CD4-positive, alpha-beta T cell (primary cell): Measurements from ENCODE around the gene PADI1. TPM values are rescaled to one million over a fixed set of nuclear protein-coding genes. Genes with fewer than 3 reads are reported as not detected.
A peak's percentile ranks its signal among the peaks of the same experiment; 100 is the strongest.

Experiments
- ATAC-seq: fragments of 200-7000 bp; cut with Tn5 transposase; one replicate; pipeline ENCODE4 v1.10.0; 2022; ENCODE audit warnings: mild to moderate bottlenecking; ENCODE audit not compliant: poor library complexity
- CTCF ChIA-PET: fragments of 350-600 bp; sonication (Branson Sonifier 250); formaldehyde crosslinking; loops from one replicate; lab custom pipeline; 2021; ENCODE audit warnings: antibody characterized with exemption, inconsistent platforms; lab: Charles Lee
- POLR2A ChIA-PET: fragments of 350-600 bp; sonication (Branson Sonifier 250); formaldehyde crosslinking; loops from one replicate; lab custom pipeline; 2021; ENCODE audit warnings: antibody characterized with exemption, inconsistent platforms; lab: Charles Lee
- DNase-seq, 14 experiments: peaks; one replicate each; pipeline ENCODE4 v3.0.0-alpha.2; 2013 to 2020; ENCODE audit warnings: mixed read lengths in 2 of 14
- H3K27ac ChIP-seq, 2 donors: one replicate each; pipeline versions ENCODE4 v1.5.1 to v1.7.0; 2013; ENCODE audit warnings: low read length in 2 of 2, low read depth in 1 of 2, mild to moderate bottlenecking in 1 of 2
- H3K27me3 ChIP-seq, 2 experiments: 1 replicate in 1 of 2; 2 replicates in 1 of 2; pipeline versions ENCODE4 v1.6.1 to v1.7.0; 2013; ENCODE audit warnings: low read length in 2 of 2, control low read depth in 1 of 2, mild to moderate bottlenecking in 1 of 2, moderate library complexity in 1 of 2; ENCODE audit not compliant: insufficient read depth in 2 of 2, control insufficient read depth in 1 of 2
- H3K36me3 ChIP-seq: one replicate; pipeline ENCODE4 v1.6.1; 2013; ENCODE audit warnings: low read length, control low read depth; ENCODE audit not compliant: insufficient read depth
- H3K4me1 ChIP-seq: one replicate; pipeline ENCODE4 v1.6.1; 2013; ENCODE audit warnings: low read length, control low read depth; ENCODE audit not compliant: insufficient read depth
- H3K4me3 ChIP-seq: one replicate; pipeline ENCODE4 v1.5.1; 2013; ENCODE audit warnings: mild to moderate bottlenecking, low read length, moderate library complexity
- H3K9me3 ChIP-seq, 2 experiments: 1 replicate in 1 of 2; 2 replicates in 1 of 2; pipeline versions ENCODE4 v1.6.1 to v1.7.0; 2013; ENCODE audit warnings: low read length in 2 of 2, mild to moderate bottlenecking in 2 of 2, control low read depth in 1 of 2, moderate library complexity in 1 of 2; ENCODE audit not compliant: control insufficient read depth in 1 of 2, insufficient read depth in 1 of 2
- H3K27ac Mint-ChIP-seq: one replicate; pipeline ENCODE4 v1.8.0; 2020; ENCODE audit warnings: mixed read lengths
- H3K27me3 Mint-ChIP-seq: one replicate; pipeline ENCODE4 v1.8.0; 2021; ENCODE audit warnings: mixed read lengths
- H3K36me3 Mint-ChIP-seq: one replicate; pipeline ENCODE4 v1.8.0; 2021; ENCODE audit warnings: low read depth, mixed read lengths
- H3K4me1 Mint-ChIP-seq: one replicate; pipeline ENCODE4 v1.8.0; 2021; ENCODE audit warnings: low read depth, mixed read lengths
- H3K4me3 Mint-ChIP-seq: one replicate; pipeline ENCODE4 v1.8.0; 2020; ENCODE audit warnings: mild to moderate bottlenecking, mixed read lengths
- H3K9me3 Mint-ChIP-seq: one replicate; pipeline ENCODE4 v1.8.0; 2020; ENCODE audit warnings: mixed read lengths
- intact Hi-C, 2 experiments: fragments of 100-400 bp; cut with DNase I in 1 of 2; cut with micrococcal nuclease in 1 of 2; formaldehyde crosslinking; loops; one replicate each; pipeline versions ENCODE4 v1.15.1 to v1.9.0; 2023 to 2025; cut with DNase I, micrococcal nuclease
- total RNA-seq, 174 experiments: library from RNA in 2 of 174; stranded (reverse) in 2 of 174; gene quantifications; one replicate each; pipeline ENCODE4 v1.2.3 and lab custom pipeline; 2021 to 2026
- TF ChIP-seq, protein P1 (sequence below): fragments of 200-600 bp; IDR thresholded peaks from one replicate; pipeline ENCODE4 v1.8.0; 2022; ENCODE audit warnings: antibody characterized with exemption, mild to moderate bottlenecking

Gene PADI1
- total RNA-seq, 2 experiments from 2014 or later: not detected

- Histone ChIP-seq H3K36me3 (no peaks in the 10 kb centered on the region), H3K4me3 (no peak overlapping the region), H3K27ac (no peak overlapping the region), H3K9me3 (no peaks in the 10 kb centered on the region), H3K4me1 (no peaks in the 10 kb centered on the region), H3K27me3 (no peaks in the 10 kb centered on the region)
- POLR2A ChIA-PET: no interaction called here
- CTCF ChIA-PET: no interaction called here
- no peaks in the 10 kb centered on the region for H3K27me3 Mint-ChIP-seq
- intact Hi-C loops: no loop called here
- H3K4me3 Mint-ChIP-seq: no peak overlapping the region
- TF ChIP-seq, protein P1, sequence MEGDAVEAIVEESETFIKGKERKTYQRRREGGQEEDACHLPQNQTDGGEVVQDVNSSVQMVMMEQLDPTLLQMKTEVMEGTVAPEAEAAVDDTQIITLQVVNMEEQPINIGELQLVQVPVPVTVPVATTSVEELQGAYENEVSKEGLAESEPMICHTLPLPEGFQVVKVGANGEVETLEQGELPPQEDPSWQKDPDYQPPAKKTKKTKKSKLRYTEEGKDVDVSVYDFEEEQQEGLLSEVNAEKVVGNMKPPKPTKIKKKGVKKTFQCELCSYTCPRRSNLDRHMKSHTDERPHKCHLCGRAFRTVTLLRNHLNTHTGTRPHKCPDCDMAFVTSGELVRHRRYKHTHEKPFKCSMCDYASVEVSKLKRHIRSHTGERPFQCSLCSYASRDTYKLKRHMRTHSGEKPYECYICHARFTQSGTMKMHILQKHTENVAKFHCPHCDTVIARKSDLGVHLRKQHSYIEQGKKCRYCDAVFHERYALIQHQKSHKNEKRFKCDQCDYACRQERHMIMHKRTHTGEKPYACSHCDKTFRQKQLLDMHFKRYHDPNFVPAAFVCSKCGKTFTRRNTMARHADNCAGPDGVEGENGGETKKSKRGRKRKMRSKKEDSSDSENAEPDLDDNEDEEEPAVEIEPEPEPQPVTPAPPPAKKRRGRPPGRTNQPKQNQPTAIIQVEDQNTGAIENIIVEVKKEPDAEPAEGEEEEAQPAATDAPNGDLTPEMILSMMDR: no peak
- no peaks in the 10 kb centered on the region for H3K4me1 Mint-ChIP-seq
- peaks cover under 1% of the 10 kb centered on the region for H3K9me3 Mint-ChIP-seq
- no peak overlapping the region for H3K27ac Mint-ChIP-seq
- ATAC-seq (no peak), DNase-seq (peak in 1 of 14 experiments; percentile 25)
- H3K36me3 Mint-ChIP-seq: no peaks in the 10 kb centered on the region
Observed at GRCh38 chr1:17193222-17194132, 11.5 kb upstream of the PADI1 start.

DNA sequence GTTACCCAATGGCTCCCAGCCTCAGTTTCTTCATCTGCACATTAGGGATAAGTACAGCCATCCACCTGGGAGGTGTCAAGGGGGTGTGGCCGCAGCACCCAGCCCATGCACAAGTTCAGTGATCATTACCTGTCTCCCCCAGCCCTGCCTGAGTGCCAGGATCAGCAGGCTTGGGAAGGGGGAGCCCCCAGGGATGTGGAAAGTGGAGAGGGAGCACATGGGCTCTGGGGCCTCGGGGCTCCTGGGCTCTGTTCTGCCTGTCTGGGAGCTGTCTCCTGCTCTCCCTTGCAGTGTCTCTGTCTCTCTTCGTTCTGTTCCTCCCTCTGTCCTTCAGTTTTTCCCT, 10.8 kb upstream of the PADI1 start:
- no peaks in the 10 kb centered on the region for H3K36me3 Mint-ChIP-seq

GRCh38 chr1:17194615-17195528, 10.1 kb upstream of the PADI1 start:
- Mint-ChIP-seq H3K27me3 (no peaks in the 10 kb centered on the region), H3K9me3 (no peaks in the 10 kb centered on the region), H3K4me1 (peaks cover 6% of the 10 kb centered on the region), H3K27ac (no peak overlapping the region), H3K36me3 (no peaks in the 10 kb centered on the region), H3K4me3 (no peak overlapping the region)
- Histone ChIP-seq H3K4me1 (no peaks in the 10 kb centered on the region), H3K9me3 (no peaks in the 10 kb centered on the region), H3K4me3 (no peak overlapping the region), H3K27ac (no peak overlapping the region), H3K36me3 (no peaks in the 10 kb centered on the region), H3K27me3 (no peaks in the 10 kb centered on the region)
- ChIA-PET CTCF (no interaction called here), POLR2A (no interaction called here)
- DNase-seq (peak in 1 of 14 experiments; percentile 14), ATAC-seq (no peak)
- TF ChIP-seq, protein P1: no peak
- intact Hi-C loops: no loop called here

More for the DNA sequence above, 10.8 kb upstream of the PADI1 start:
- Histone ChIP-seq H3K27ac (no peak overlapping the region), H3K9me3 (no peaks in the 10 kb centered on the region), H3K4me3 (no peak overlapping the region), H3K27me3 (no peaks in the 10 kb centered on the region), H3K36me3 (no peaks in the 10 kb centered on the region), H3K4me1 (no peaks in the 10 kb centered on the region)
- CTCF ChIA-PET: no interaction called here
- Mint-ChIP-seq H3K4me3 (no peak overlapping the region), H3K27me3 (no peaks in the 10 kb centered on the region), H3K9me3 (no peaks in the 10 kb centered on the region), H3K27ac (no peak overlapping the region), H3K4me1 (no peaks in the 10 kb centered on the region)
- DNase-seq: peak in 1 of 14 experiments; percentile 23
- intact Hi-C loops: no loop called here
- ATAC-seq: no peak
- POLR2A ChIA-PET: no interaction called here
- TF ChIP-seq, protein P1: no peak
